H1 (cell line): ENCODE measurements around the gene CDK8.

Experiments used
- CEBPB ChIP-seq: IDR thresholded peaks from 2 replicates; pipeline ENCODE4 v1.6.1; 2012; ENCODE audit warnings: low read depth, low read length
- CTCF ChIP-seq, 3 experiments: IDR thresholded peaks; 1 replicate in 2 of 3; 2 replicates in 1 of 3; pipeline versions ENCODE4 v1.5.1 to v1.6.1; 2011; ENCODE audit warnings: low read length in 3 of 3, mild to moderate bottlenecking in 3 of 3, inconsistent platforms in 2 of 3, low read depth in 1 of 3, moderate library complexity in 1 of 3; ENCODE audit not compliant: insufficient read depth in 1 of 3; ENCODE audit errors: control extremely low read depth in 1 of 3
- POLR2AphosphoS5 ChIP-seq: IDR thresholded peaks from 2 replicates; pipeline ENCODE4 v1.6.1; 2011; ENCODE audit warnings: low read depth, low read length
- SIN3A ChIP-seq, 2 experiments: IDR thresholded peaks in 1 of 2; conservative IDR thresholded peaks in 1 of 2; 2 replicates each; pipeline ENCODE4 v1.6.1; 2011 to 2012; ENCODE audit warnings: low read length in 2 of 2, improper control_type of control experiment in 1 of 2, low read depth in 1 of 2, mild to moderate bottlenecking in 1 of 2
- SP1 ChIP-seq: IDR thresholded peaks from 2 replicates; pipeline ENCODE4 v1.6.1; 2011; ENCODE audit warnings: low read depth, low read length
- YY1 ChIP-seq: IDR thresholded peaks from 2 replicates; pipeline ENCODE4 v1.6.1; 2011; ENCODE audit warnings: low read depth, mild to moderate bottlenecking, low read length

DNA sequence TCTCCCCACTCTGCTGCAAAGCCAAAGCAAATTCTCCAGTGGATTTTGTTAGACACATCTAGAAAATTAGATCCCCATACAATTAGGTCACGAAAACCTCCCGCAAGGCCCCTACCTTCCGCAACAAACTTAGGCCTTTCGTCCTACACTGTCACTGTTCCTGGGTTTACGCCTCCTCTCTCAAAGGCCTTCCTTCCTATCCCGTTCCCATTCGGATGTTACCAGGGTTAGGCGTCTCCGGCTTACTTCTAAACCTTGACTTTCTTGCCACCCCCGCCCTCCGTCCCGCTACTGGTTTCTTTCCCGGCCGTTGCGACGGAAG, 32.6 kb upstream of the CDK8 start:
- TF ChIP-seq CTCF (IDR thresholded peaks at IDR 0.05; ENCODE audit: control extremely low read depth in 1 of 3, insufficient read depth in 1 of 3, low read depth in 1 of 3, low read length in 3 of 3) (no peak), CEBPB (no peak), YY1 (no peak), SP1 (no peak), POLR2AphosphoS5 (no peak), SIN3A (conservative IDR thresholded peaks at IDR 0.05 in 1 of 2, IDR thresholded peaks at IDR 0.05 in 1 of 2; ENCODE audit: low read depth in 1 of 2, low read length in 2 of 2) (0 out of 4 replicates have a peak, but pooled peaks of 1 of the 2 experiments have one; percentile 76)
